GM12873 (cell line): ENCODE measurements around the gene PACRG.

ENCODE experiments used
- TF ChIP-seq, protein P1 (sequence below): IDR thresholded peaks from 2 replicates; pipeline ENCODE4 v1.5.1; 2012; ENCODE audit warnings: low read depth, mild to moderate bottlenecking, moderate library complexity, low read length, control low read depth; ENCODE audit not compliant: insufficient read depth; ENCODE audit errors: missing control alignments

The PACRG gene

DNA sequence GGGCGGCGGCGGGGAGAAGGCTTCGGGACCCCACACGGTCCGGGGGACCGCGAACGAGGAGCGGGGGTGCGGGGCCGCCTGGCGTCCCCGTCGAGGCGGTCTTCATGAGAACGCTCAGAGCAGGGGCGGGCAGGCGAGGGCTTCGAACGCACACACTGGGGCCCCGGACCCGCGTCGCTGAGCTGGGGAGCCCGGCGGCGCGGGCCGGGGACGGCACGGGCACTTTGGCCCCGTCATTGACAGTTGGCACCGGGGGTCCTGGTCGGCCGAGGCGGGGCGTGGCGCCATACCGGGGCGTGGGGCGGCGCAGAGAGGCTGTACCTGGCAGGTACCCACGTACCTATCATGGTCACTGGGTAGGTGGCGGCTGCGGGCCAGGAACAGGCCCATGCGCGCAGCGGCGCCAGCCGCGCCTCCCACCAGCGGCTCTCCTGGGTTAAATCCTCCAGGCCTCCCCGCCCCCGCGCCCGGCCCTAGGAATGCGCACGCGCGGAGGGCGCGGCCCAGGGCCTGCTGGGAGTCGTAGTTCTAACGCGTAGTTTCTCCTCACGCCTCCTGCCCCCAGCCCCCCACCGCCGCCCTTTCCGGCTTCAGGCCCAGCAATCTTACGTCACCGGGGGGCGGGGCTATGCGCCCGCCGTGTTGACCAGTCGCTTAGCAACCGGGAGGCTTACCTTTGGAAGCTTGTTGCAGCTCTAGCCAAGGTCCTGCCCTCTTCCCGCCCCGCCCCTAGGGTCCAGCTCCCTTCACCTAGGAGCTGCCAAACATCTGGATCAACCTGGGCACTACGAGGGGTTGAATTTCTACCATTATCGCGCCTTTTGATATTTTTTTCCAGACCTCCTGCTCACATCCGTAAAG, at the start of gene PACRG, which contains the start of gene PRKN:
TSS of gene PACRG (plus strand) at position 653 of the 861 bp plus-strand sequence.
TSS of gene PRKN (minus strand) at position 445 of the 861 bp plus-strand sequence.
- TF ChIP-seq, protein P1, sequence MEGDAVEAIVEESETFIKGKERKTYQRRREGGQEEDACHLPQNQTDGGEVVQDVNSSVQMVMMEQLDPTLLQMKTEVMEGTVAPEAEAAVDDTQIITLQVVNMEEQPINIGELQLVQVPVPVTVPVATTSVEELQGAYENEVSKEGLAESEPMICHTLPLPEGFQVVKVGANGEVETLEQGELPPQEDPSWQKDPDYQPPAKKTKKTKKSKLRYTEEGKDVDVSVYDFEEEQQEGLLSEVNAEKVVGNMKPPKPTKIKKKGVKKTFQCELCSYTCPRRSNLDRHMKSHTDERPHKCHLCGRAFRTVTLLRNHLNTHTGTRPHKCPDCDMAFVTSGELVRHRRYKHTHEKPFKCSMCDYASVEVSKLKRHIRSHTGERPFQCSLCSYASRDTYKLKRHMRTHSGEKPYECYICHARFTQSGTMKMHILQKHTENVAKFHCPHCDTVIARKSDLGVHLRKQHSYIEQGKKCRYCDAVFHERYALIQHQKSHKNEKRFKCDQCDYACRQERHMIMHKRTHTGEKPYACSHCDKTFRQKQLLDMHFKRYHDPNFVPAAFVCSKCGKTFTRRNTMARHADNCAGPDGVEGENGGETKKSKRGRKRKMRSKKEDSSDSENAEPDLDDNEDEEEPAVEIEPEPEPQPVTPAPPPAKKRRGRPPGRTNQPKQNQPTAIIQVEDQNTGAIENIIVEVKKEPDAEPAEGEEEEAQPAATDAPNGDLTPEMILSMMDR = no peak

DNA sequence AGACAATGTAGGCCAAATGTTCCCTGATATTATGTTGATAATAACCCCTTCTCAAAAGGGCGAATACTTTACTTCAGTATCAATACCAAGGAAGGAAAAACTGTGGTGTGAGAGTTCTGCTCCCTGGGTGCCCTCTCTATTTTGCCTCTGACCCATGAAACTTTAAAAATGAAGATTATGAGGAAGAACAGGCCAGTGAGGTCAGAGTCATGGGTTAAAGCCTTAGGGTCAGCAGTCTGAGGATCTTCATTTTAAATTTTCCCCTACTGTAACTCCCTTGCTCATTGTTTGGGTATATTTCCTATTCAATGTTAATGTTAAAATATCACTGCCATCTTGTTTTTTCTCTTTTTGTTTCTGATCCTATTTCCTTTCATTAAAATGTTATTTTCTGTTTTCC, 48.1 kb upstream of the PACRG start:
- TF ChIP-seq, protein P1 = no peak

DNA sequence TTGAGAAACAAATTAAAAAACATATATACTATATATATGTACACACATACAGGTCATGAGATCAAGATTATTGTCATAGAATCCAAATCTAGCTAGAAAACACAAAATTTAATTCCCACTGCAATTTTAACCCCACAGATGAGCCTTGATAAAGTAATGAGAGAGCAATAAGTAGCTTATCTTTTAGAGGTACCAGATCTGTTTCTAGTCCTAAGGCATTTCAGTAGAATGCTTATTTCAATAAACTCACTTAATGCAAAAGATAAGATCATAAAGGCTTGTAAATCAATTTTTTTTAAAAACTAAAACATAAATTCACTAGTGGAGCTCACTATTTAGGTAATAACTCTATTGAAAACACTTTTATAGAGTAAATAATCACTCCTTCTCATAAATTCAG, 47.4 kb upstream of the PACRG start:
- TF ChIP-seq, protein P1 = no peak

DNA sequence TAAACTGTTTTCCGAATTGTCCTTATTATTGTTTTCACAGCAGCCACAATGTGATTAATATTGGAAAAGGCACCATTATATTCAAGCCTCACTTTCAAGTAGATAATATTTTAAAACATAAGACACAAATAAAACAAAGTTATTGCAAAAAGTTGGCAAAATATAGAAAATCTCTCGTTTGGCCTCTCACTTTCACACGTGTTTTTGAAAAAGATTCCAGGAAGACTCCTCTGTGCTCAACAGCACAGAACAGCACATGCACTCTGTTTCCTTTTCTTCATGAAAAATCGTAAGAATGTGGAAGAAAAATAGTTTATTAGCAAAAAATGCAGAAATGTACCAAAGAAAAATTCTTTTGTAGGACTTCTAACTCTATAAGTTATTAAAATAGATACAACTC, 46.9 kb upstream of the PACRG start:
- TF ChIP-seq, protein P1 = no peak

DNA sequence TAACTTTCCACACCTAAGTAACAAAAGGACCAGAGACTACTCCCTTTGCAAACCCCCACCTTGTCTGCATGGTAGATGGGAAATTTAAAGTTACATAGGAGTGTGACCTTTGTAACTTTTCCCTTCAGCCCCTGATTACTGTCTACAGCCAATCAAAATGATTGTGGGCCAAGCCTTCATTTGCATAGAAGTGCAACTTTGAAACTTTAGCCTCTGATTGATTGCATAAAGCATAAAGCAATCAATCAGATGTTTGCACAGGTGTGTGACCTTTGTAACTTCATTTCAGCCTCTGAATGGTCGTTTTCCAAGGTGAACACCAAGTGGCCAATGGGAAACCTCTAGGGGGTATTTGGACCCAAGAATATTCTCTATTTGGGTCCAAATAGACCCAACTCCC, 46.3 kb upstream of the PACRG start:
- TF ChIP-seq, protein P1 = no peak

DNA sequence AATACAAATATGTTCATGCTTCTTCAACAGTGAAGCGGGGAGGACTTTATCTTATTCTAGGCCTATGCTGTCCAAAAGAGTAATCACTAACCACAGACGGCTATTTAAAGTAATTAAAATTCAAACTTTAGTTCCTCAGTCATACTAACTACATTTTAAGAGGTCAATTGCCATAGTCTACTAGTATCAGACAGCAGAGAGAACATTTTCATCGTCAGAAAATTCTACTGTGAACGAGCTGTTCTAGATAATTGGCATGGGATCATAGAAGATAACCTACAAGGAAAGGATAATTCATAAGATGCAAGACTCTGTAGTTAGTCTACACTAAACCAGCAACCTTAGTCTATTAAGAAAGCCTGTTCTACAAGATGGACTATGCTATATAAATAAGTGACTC, 44.6 kb upstream of the PACRG start:
- TF ChIP-seq, protein P1 = no peak

DNA sequence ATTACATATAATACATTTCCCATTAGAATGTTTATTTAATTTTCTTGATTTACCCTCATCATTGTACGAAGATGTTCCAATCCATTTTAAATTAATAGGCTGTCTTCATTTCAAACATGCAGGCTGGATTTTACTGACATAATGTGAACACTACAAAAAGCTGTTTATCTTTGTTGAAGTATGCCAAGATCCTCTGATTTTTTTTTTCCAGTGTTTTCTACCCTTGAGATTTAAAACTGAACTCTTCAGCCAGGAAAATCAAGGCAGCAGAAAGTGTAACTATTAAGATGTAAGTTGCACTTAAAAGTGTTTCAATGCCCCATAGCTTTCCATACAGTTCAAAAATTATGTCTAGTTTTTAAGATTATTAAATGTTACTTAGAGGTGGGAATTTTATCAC, 43.7 kb upstream of the PACRG start:
- TF ChIP-seq, protein P1 = no peak
